GM21515 (cell line): Measurements from ENCODE around the gene HSD17B3.
"Not testable (repeated sequence)": the region's sequence is repeated elsewhere in the genome, so short reads cannot be mapped to it uniquely, and the experiment has no call there.

ENCODE experiments used
- ATAC-seq: cut with Tn5 transposase; IDR thresholded peaks from one replicate; pipeline ENCODE4 v1.9.1; 2021; ENCODE audit not compliant: unreplicated experiment

The HSD17B3 gene

DNA sequence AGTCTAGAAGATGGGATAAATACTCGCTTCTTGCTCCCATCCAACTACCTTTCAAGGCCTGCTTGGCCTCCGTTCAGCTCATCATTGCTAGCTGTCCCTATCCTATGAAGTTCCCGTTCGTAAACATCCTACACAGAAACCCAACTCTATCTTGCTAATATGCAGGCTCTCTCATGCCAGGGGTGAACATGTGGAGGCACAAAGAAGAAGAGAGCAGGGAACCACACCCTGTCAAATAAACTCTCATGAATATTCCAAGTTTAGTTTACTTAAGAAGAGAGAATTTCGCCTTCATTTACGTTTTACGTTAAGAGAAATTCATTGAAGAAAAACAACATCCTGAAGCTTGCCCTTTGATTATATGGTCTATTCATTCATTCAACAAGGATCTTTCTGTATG is 7.9 kb upstream of the HSD17B3 start:
- no peak for ATAC-seq

- ATAC-seq: not testable (repeated sequence)
These were observed 5.0 kb upstream of the HSD17B3 start for GRCh38 chr9:96306958-96307357.

DNA sequence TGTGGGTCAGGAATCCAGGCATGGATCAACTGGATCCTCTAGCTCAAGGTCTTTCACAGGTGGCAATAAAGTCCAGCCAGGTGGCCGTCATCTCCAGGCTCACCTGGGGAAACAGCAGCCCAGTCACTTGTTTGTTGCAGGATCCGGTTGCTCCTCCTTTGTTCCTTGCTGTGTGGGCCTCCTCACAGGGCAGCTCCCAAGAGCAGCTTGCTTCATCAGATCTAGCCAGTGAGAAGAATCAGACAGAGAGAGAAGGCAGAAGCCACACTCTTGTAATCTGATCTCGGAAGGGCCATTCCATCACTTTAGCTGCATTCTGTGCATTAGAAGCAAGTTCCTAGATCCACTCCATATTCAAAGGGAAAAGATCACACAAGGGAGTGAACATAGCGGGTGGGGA is 3.2 kb upstream of the HSD17B3 start:
- ATAC-seq: no peak

GRCh38 chr9:96304230-96304629 is 2.3 kb upstream of the HSD17B3 start:
- no peak for ATAC-seq

DNA sequence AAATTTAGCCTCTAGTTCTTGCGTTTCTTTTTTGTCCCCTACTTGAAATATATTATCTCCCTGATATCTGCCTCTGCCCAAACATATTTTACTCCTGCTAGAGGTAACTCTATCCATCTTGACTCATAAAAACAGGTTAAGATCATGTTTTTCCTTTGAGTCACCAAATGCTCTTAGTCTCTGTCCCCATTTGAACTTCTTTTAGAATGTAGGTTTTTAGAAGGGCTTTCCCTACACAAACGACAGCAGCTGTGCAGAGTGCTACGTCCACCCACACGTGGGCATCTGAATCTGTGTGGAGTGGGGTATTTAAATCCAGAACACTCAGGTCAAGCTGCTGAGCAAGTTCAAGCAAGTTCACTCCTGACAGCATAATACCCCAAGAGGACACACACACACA is 2.2 kb downstream of the HSD17B3 start:
- ATAC-seq: no peak

- no peak for ATAC-seq
These were observed 7.8 kb downstream of the HSD17B3 start for GRCh38 chr9:96294159-96294545.

DNA sequence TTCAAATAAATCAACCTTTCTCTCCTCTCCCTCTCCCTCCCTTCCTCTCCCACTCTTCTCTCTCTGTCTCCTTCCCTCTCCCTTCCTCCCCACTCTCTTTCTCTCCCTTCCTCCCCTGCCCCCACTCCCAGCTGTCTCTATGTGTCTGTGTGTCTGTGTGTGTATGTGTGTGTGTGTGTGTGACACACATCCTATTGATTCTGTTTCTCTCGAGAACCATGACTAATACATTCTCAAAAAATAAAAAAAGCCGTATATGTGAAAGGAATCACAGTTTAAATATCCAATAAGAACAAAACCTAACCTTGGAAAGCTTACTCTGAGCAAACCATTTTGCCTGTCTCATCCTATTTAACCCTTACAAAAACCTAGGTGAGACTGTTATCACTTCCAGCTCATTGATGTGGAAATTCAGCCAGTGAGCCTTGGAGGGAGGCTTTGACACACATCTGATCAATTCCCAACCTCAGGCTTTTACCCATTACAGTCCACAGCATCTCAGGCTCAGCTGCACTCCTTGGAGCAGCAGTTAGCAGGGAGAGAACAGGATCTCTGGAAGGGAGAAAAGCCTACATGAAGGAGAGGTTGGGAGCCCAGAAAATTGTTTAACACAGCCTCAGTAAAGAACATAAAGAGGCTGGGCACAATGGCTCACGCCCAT is 8.3 kb downstream of the HSD17B3 start:
- no peak for ATAC-seq

DNA sequence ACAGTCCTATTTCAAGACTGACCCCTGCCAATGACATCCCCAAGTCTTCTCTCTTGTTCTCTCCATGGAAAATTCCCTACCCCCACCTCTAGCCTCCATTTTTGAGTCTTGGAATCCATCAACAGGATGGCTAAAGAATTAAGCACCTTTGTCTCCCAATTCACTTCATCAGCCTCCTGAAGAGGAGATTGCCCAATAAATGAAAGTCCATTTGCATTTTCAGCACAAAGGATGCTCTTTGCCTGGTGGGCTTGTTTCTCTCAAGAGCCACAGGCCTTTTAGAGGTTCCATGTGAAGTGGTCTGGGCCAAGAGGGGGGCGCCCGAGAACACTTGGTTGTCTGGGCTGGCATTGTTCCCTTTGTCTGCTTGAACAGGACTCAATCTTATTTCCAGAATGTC is 12.6 kb downstream of the HSD17B3 start:
- ATAC-seq: no peak

DNA sequence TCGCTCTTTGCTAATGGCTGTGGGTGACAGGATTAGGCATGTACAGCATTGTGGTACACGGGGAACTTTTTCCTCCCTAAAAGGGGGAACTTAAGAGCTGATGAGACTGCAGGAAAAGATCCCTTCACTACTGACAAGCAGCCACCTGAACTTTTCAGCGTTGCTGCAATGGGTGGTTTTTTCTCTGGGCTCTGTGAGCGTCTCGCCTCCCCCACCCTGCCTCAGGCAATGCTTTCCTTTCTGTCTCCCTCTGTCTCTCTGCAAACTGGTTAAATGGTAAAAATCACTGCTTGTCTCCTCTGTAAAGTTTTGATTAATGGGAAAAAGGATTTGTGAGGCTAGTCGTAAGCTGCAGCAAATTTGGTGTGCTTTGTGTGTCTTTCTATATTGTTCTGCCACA is 20.3 kb downstream of the HSD17B3 start:
- no peak for ATAC-seq

DNA sequence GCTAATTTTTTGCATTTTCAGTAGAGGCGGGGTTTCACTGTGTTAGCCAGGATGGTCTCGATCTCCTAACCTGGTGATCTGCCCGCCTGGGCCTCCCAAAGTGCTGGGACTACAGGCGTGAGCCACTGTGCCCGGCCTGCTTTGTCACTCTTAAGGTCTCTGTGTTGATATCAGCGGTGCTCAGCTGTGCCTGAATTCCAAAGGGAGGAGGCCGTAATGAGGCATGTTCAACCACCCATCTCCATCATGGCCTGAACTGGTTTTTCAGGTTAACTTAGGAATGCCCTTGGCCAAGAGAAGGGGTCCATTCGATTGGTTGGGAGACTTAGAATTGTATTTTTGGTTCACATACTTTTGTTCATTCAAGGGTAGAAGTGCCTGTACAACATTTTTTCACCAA is 22.0 kb downstream of the HSD17B3 start:
- ATAC-seq: no peak

DNA sequence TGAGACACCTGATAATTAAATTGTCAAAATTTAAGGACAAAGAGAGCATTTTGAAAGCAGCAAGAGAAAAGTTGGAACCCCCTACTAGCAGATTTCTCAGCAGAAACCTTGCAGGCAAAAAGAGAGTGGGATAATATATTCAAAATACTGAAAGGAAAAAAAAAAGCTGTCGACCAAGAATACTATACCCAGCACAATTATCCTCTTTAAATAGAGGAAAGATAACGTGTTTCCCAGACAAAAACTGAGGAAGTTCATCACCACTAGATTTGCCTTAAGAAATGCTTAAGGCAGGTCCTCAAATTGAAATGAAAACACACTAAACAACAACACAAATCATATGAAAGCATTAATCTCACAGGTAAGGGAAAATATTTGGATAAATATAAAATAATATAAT is 27.0 kb downstream of the HSD17B3 start:
- ATAC-seq: no peak

DNA sequence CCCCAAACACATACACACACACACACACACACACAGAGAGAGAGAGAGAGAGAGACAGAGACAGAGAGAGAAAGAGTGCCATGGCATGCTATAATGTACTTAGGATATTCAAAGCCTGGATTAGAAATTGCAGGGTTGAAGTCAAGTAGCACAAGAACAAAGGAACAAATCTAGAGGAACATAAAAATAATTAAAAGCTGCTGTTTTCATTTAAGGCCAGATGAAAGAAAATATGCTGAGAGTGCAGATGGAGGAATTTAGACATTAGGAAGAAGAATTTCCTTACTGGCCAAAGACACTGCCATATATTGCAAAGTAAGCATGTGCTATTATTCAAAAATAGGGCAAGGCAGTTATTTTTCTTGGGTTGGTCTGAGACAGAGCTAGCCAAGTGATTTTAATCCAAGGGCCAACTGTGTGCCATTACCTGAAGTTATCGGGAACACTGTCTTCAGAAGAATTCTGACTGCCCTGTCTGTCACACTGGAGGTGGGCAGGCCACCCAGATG is 31.7 kb downstream of the HSD17B3 start:
- no peak for ATAC-seq

GRCh38 chr9:96258967-96259366 is 43.0 kb downstream of the HSD17B3 start:
- no peak for ATAC-seq

- no peak for ATAC-seq
These were observed 45.2 kb downstream of the HSD17B3 start for GRCh38 chr9:96256800-96257199.

- ATAC-seq: no peak
These were observed 46.3 kb downstream of the HSD17B3 start for GRCh38 chr9:96255698-96256097.

DNA sequence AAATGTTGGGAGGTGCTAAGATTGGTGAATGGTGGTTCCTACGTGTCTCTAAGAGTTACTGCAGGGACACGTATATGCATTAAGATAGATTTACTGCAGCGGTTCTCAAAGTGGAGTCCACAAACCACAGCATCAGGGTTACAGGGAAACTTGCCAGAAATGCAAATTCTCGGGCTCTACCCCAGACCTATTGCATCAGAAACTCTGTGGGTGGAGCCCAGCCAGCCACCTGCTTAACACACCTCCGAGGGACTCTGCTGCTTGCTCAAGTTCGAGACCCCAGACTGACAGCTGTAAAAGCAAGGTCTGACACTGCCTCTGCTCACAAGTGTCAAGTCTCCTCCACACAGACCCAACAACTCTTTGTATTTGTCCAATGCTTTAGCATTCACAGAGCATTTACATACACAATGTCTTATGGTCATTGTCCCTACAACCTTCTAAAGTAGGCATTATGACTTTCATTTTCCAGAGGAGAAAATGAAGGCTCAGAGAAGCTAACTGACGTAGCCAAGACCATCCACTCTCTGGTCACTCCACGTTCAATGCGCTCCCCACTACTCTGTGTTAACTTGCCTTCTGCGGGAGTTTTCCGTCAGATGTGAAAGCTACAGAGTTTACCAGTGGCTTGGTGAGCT is 48.8 kb downstream of the HSD17B3 start:
- no peak for ATAC-seq

- no peak for ATAC-seq
These were observed 50.5 kb downstream of the HSD17B3 start for GRCh38 chr9:96251451-96251850.

DNA sequence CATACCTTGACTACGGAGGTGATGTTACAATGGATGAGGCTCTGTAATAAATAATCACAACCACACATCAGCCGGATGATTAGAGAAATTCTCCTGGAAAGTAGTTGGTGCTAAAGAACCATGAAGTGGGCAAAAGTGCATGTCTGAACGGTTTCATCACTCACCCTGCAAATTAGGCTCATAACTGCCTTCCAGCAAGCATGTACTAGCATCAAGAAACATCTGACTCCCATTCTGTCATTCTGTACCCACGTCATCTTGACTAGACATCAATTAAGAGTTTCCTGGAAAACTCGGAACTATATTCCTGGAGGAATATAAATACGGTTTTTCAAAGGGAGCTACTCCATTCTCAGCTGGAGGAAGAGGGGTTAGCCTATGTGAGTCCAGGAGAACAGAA is 52.2 kb downstream of the HSD17B3 start:
- ATAC-seq: no peak

GRCh38 chr9:96246267-96246671 is 55.7 kb downstream of the HSD17B3 start:
- no peak for ATAC-seq

- no peak for ATAC-seq
These were observed 56.6 kb downstream of the HSD17B3 start for GRCh38 chr9:96245399-96245798.

GRCh38 chr9:96243778-96244177 is 58.2 kb downstream of the HSD17B3 start:
- ATAC-seq: no peak

- no peak for ATAC-seq
These were observed 59.2 kb downstream of the HSD17B3 start for GRCh38 chr9:96242811-96243210.

GRCh38 chr9:96241391-96241809 is 60.6 kb downstream of the HSD17B3 start:
- ATAC-seq: no peak
